ENCODE measurements around the gene CTAGE9.
"Not testable (repeated sequence)": the region's sequence is repeated elsewhere in the genome, so short reads cannot be mapped to it uniquely, and the experiment has no call there.

CTAGE9 gene

GRCh38 chr6:131724114-131724513 is 13.3 kb upstream of the CTAGE9 start:
- no peak overlapping the region for H3K4me3 ChIP-seq (replicated peaks; ENCODE audit: low read depth, low read length)
- H3K36me3 ChIP-seq (ENCODE audit: control insufficient read depth, insufficient read depth, low read length) = no peaks in the 10 kb centered on the region
- no peak for TF ChIP-seq CTCF (IDR thresholded peaks at IDR 0.05; ENCODE audit: insufficient read depth, low read length, poor library complexity, severe bottlenecking)
- H3K27me3 ChIP-seq (replicated peaks; ENCODE audit: control insufficient read depth, insufficient read depth, low read length) = no peaks in the 10 kb centered on the region
- no peak for DNase-seq (ENCODE audit: extremely low read depth, insufficient read length)

GRCh38 chr6:131721161-131721560 is 10.3 kb upstream of the CTAGE9 start:
- Histone ChIP-seq H3K27me3 (replicated peaks; ENCODE audit: control insufficient read depth, insufficient read depth, low read length) (no peaks in the 10 kb centered on the region), H3K4me3 (replicated peaks; ENCODE audit: low read depth, low read length) (no peak overlapping the region), H3K36me3 (ENCODE audit: control insufficient read depth, insufficient read depth, low read length) (no peaks in the 10 kb centered on the region)
- no peak for DNase-seq (ENCODE audit: extremely low read depth, insufficient read length)
- no peak for TF ChIP-seq CTCF (IDR thresholded peaks at IDR 0.05; ENCODE audit: insufficient read depth, low read length, poor library complexity, severe bottlenecking)

GRCh38 chr6:131717836-131718542 is 7.2 kb upstream of the CTAGE9 start:
- Histone ChIP-seq H3K36me3 (ENCODE audit: control insufficient read depth, insufficient read depth, low read length) (no peaks in the 10 kb centered on the region), H3K27me3 (replicated peaks; ENCODE audit: control insufficient read depth, insufficient read depth, low read length) (no peaks in the 10 kb centered on the region), H3K4me3 (replicated peaks; ENCODE audit: low read depth, low read length) (no peak overlapping the region)
- TF ChIP-seq CTCF (IDR thresholded peaks at IDR 0.05; ENCODE audit: insufficient read depth, low read length, poor library complexity, severe bottlenecking) = no peak
- DNase-seq (ENCODE audit: extremely low read depth, insufficient read length) = no peak

GRCh38 chr6:131715567-131715966 is 4.8 kb upstream of the CTAGE9 start:
- DNase-seq (ENCODE audit: extremely low read depth, insufficient read length); H3K4me3 ChIP-seq (replicated peaks; ENCODE audit: low read depth, low read length); H3K36me3 ChIP-seq (ENCODE audit: control insufficient read depth, insufficient read depth, low read length); H3K27me3 ChIP-seq (replicated peaks; ENCODE audit: control insufficient read depth, insufficient read depth, low read length): not testable (repeated sequence)

- not testable (repeated sequence) for H3K36me3 ChIP-seq (ENCODE audit: control insufficient read depth, insufficient read depth, low read length); H3K4me3 ChIP-seq (replicated peaks; ENCODE audit: low read depth, low read length); DNase-seq (ENCODE audit: extremely low read depth, insufficient read length); H3K27me3 ChIP-seq (replicated peaks; ENCODE audit: control insufficient read depth, insufficient read depth, low read length)
Observed at GRCh38 chr6:131703905-131704304, 6.9 kb downstream of the CTAGE9 start.

- DNase-seq (ENCODE audit: extremely low read depth, insufficient read length); H3K36me3 ChIP-seq (ENCODE audit: control insufficient read depth, insufficient read depth, low read length); H3K4me3 ChIP-seq (replicated peaks; ENCODE audit: low read depth, low read length); H3K27me3 ChIP-seq (replicated peaks; ENCODE audit: control insufficient read depth, insufficient read depth, low read length): not testable (repeated sequence)
Observed at GRCh38 chr6:131700851-131701250, 10.0 kb downstream of the CTAGE9 start.

- H3K36me3 ChIP-seq (ENCODE audit: control insufficient read depth, insufficient read depth, low read length) = no peaks in the 10 kb centered on the region
- no peak for DNase-seq (ENCODE audit: extremely low read depth, insufficient read length)
- TF ChIP-seq CTCF (IDR thresholded peaks at IDR 0.05; ENCODE audit: insufficient read depth, low read length, poor library complexity, severe bottlenecking) = no peak
- no peak overlapping the region for H3K4me3 ChIP-seq (replicated peaks; ENCODE audit: low read depth, low read length)
- H3K27me3 ChIP-seq (replicated peaks; ENCODE audit: control insufficient read depth, insufficient read depth, low read length) = no peaks in the 10 kb centered on the region
Observed at GRCh38 chr6:131696956-131697355, 13.9 kb downstream of the CTAGE9 start.
